NCI-H345 treated with DMSO at 0.1 percent for 48 hours (cell line): ENCODE data around the gene WFDC10A.
"Not testable (repeated sequence)": the region's sequence is repeated elsewhere in the genome, so short reads cannot be mapped to it uniquely, and the experiment has no call there.

Source experiments
- DNase-seq: peaks from one replicate; lab custom pipeline; 2025; ENCODE audit not compliant: unreplicated experiment; lab: John Stamatoyannopoulos, UW

WFDC10A gene

GRCh38 chr20:45629496-45630100 is at the start of gene WFDC10A:
WFDC10A (plus strand) TSS chr20:45629739; CDS start chr20:45629814, 75 bp downstream.
- no peak for DNase-seq

DNA sequence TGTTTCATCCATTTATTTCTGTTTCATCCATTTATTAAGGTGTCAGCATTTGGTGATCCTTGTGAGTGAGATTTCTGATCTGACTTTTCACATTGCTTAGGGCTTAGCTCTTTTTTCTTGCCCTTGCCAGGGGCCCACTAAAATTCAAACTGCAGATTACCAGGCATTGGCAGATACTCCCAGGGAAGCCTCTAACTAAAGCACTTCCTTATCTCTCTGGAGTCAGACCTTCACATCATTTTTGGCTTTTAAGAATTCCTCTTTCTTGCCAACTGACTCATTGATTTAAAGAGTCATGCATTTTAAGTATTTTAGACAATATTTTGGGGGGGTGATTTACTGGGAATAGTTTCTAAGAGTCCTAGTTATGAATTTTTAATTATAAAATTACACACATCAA is 47.8 kb upstream of the WFDC10A start:
- DNase-seq, result no peak

GRCh38 chr20:45583502-45583901 is 46.0 kb upstream of the WFDC10A start:
- DNase-seq, result no peak

GRCh38 chr20:45584294-45584693 is 45.2 kb upstream of the WFDC10A start:
- DNase-seq, result not testable (repeated sequence)

DNA sequence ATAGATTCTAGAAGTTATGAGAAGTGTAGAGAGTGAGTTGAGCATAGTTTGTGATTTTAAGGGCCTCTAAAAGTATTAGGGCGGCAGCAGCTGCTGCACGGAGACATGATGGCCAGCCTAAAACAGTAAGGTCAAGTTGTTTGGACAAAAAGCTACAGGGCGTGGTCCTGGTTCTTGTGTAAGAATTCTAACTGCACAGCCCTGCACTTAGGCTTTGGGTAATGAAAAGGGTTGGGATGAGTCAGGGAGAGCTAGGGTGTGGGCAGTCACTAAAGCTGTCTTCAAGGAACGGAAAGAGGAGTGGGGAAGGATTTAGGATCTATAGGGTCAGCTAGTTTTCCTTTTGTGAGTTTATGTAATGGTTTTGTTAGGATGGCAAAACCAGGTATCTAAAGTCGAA is 43.6 kb upstream of the WFDC10A start:
- DNase-seq, result not testable (repeated sequence)

DNA sequence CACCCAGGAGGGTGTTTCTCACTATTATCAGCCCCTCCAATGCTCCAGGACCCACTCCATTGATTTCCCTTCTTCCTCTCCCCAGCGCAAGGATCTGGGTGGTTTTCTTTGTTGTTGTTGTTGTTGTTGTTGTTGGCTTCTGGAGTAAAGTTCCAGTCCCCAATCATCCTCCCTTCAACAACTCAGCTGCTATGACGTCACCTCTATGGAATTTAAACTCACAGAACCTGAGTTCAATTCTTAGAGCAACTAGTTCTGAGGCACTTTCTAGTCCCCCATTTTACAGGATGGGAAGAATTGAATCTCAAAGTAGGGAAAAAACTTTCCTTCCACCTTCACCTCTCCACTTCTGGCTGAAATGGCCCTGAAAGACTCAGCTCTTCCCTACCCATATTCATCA is 40.7 kb upstream of the WFDC10A start:
- no peak for DNase-seq

DNA sequence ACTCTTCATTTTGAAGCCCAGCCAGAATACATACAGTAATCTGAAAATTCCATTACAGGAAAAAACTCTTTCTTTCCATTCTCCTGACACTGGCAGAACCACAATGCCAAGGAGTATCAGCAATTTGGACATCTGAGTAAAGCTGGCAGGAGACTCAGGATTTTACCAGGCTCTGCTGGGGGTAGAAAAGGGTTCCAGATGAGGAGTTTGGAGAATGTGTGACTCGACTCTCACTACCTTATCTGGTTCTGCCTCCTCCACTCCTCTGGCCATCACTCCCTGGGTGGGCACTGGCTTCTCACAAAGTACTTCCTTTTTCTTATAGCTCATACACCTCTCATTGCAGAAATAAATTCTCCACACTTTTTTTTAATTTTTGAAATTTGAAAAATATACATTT is 39.8 kb upstream of the WFDC10A start:
- DNase-seq, result no peak

DNA sequence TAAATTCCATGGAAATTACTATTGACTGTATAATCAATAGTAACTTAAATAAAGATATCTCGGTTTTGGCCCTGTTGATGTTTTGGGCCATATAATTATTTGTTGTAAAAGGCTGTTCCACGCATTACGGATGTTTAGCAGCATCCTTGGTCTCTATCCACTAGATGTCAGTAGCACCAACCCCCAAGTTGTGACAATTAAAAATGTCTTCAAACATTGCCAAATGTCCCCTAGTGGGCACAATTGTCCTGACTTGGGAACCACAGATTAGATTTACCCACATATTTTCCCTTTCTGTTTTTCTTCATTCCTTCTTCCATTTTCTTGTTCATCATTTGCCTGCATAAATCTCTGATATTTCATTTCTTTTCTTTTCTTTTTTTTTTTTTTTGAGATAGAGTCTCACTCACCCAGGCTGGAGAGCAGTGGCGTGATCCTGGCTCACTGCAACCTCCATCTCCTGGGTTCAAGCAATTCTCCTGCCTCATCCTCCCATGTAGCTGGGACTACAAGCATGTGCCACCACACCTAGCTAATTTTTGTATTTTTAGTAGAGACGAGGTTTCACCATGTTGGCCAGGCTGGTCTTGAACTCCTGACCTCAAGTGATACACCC is 36.9 kb upstream of the WFDC10A start:
- DNase-seq, result peak; percentile 22

- no peak for DNase-seq
Observed at GRCh38 chr20:45593498-45593897, 36.0 kb upstream of the WFDC10A start.

GRCh38 chr20:45595235-45595634 is 34.3 kb upstream of the WFDC10A start:
- no peak for DNase-seq

DNA sequence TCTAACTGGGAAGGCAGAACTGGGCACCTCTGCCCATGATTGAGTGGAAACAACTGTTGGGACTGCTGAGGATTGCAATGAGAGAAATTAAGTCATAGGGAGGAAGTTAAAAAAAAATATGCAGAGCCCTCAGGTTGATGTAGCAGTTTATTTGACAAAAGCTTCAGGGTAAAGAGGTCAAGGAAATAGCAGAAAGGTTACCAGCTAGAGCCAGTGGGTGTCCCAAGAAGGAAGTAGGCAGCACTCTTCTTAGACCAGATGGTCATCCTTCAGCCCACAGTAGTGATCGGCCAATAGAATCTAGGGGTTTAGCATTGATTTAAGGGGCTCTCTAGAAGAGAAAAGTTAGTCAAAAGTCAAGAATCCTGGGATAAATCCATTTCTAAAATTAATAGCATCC is 21.7 kb upstream of the WFDC10A start:
- DNase-seq, result no peak

- no peak for DNase-seq
Observed at GRCh38 chr20:45611054-45611453, 18.5 kb upstream of the WFDC10A start.

DNA sequence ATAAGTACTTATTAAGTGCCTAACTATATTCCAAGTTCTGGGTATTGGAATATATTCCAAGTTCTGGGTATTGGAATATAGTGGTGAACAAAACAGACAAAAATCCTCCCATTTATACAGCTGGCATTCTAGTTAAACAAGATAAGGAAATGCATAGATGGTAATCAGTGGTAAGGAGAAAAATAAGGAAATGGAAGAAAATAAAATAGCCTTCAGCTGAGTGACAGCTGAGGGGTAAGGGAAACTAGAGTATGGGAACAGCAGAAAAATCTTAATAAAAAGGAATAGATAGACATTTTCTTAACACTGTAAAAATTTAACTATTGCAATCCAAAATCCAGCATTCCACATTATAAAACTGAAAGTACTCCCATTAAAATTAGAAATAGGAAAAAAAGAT is 17.2 kb upstream of the WFDC10A start:
- DNase-seq, result no peak

DNA sequence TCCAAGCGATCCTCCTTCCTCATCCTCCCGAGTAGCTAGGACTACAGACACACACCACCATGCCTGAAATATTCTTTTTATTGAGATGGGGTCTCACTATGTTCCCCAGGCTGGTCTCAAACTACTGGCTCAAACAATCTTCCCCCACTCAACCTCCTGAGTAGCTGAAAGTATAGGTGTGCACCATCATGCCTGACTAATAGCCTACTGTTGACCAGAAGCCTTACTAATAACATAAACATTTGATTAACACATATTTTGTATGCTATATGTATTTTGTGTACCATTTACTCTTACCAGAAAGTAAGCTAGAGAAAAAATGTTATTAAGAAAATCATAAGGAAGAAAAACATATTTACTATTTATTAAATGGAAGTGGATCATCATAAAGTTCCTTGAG is 11.9 kb upstream of the WFDC10A start:
- DNase-seq, result no peak

DNA sequence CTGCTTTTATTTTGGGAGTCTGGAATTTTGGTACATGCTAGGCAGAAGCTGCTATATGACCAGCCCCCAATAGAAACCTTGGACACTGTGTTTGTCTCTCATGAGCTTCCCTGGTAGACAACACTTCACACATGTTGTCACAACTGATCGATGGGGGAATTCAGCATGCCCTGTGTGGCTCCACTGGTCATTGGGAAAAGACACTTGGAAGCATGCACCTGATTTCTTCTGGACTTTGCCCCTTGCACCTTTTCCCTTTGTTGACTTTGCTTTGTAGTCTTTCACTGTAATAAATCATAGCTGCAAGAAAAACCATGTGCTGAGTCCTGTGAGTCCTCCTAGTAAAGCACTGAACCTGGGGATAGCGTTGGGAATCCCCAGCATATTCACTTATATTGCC is 7.9 kb upstream of the WFDC10A start:
- DNase-seq, result no peak

- no peak for DNase-seq
Observed at GRCh38 chr20:45626540-45626939, 3.0 kb upstream of the WFDC10A start.

DNA sequence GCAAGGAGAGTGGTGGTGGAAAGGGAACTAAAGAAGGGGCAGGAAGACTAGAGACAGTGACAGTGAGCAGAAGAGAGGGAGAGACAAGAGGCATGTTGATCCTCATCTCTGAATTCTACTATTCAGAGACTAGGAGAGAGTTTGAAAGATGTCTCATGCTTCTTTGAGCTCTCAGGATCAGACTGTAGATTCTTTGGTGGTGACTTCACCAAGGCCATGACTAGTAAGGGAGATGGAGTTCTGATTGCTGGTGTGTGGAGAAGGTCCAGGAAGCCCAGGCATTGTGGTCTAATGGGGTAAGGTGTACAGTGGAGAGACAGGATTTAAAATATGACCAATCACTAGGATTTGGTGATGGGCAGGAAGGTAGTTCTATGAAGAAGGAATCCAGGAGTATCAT is 832 bp downstream of the WFDC10A start:
- no peak for DNase-seq

DNA sequence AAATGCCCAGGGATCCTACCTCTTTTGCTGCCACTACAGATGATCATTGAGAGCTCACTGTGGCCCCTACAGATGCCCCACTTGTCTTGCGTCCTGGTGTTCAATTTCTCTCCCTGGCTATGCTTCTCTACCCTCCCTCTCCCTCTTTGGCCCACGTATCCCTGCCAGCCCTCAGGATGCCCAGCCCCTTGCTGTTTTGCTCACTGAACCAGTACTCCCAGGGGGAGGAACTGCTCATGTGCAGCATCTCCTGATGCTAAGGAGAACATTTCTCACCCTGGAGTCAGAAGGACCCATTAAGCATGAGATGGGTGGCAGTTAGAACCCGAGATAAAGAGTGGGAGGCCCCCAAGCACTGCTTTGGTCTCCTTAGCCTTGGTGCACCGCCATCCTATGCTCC is 1.6 kb downstream of the WFDC10A start, which contains the start of gene WFDC9:
Gene WFDC9 (minus strand): TSS at position 101 of the 400 bp plus-strand sequence. CDS start 21,103 bp downstream, outside the sequence.
- DNase-seq, result no peak

- no peak for DNase-seq
Observed at GRCh38 chr20:45636513-45636912, 7.0 kb downstream of the WFDC10A start.

GRCh38 chr20:45639687-45640086 is 10.1 kb downstream of the WFDC10A start:
- DNase-seq, result no peak

GRCh38 chr20:45641076-45641475 is 11.5 kb downstream of the WFDC10A start:
- not testable (repeated sequence) for DNase-seq

- DNase-seq, result not testable (repeated sequence)
Observed at GRCh38 chr20:45645869-45646268, 16.3 kb downstream of the WFDC10A start.

GRCh38 chr20:45646875-45647274 is 17.3 kb downstream of the WFDC10A start:
- no peak for DNase-seq
